Measurements from ENCODE around the gene AUTS2. TPM values are rescaled to one million over a fixed set of nuclear protein-coding genes. Genes with fewer than 3 reads are reported as not detected.

AUTS2 gene
- total and polyA plus RNA-seq, 2 of the 8 experiments (the other 6 are each of a cell fraction or from before 2014, with no cell fraction given), result 25.9 to 101 TPM

GRCh38 chr7:69619635-69620034, 21.4 kb downstream of the AUTS2 start:
- Histone ChIP-seq H3K4me2 (ENCODE audit: insufficient read depth in 1 of 2, low read depth in 2 of 2, low read length in 2 of 2) (no peak overlapping the region), H4K8ac (ENCODE audit: extremely low read depth, insufficient read depth, low read length) (no peak overlapping the region), H3K9ac (replicated peaks in 1 of 4; ENCODE audit: extremely low read depth in 1 of 4, low read depth in 3 of 4, low read length in 3 of 4) (no peak overlapping the region), H3K36me3 (ENCODE audit: control insufficient read depth in 2 of 4, insufficient read depth in 4 of 4, low read length in 3 of 4) (no peaks in the 10 kb centered on the region), H3K9me3 (ENCODE audit: insufficient read depth in 2 of 2, low read depth in 1 of 2, low read length in 1 of 2) (no peaks in the 10 kb centered on the region), H4K5ac (ENCODE audit: insufficient read length, low read depth, low read length) (no peak overlapping the region), H2BK5ac (ENCODE audit: low read depth, low read length) (no peak overlapping the region), H3K4ac (replicated peaks; ENCODE audit: insufficient read length, low read depth, low read length) (no peak overlapping the region), H2BK120ac (replicated peaks; ENCODE audit: low read depth, low read length) (no peak overlapping the region), H4K20me1 (replicated peaks in 1 of 2; ENCODE audit: control insufficient read depth in 1 of 2, insufficient read depth in 2 of 2, low read length in 2 of 2) (peaks cover 29 to 36% of the 10 kb centered on the region in 2 experiments), H3K23me2 (ENCODE audit: low read depth, low read length) (no peaks in the 10 kb centered on the region), H3K56ac (replicated peaks; ENCODE audit: insufficient read length, low read depth, low read length) (no peak overlapping the region), H3K14ac (ENCODE audit: insufficient read length) (no peak overlapping the region), H3K79me2 (ENCODE audit: control insufficient read depth in 1 of 2, insufficient read depth in 2 of 2, low read length in 2 of 2) (no peaks in the 10 kb centered on the region), H2BK15ac (ENCODE audit: low read length) (no peak overlapping the region), H2BK20ac (ENCODE audit: low read length) (no peak overlapping the region), H3K4me3 (ENCODE audit: extremely low read depth in 1 of 4, insufficient read depth in 2 of 4, low read depth in 3 of 4, low read length in 4 of 4) (no peak overlapping the region), H3K18ac (ENCODE audit: extremely low read depth, low read length) (no peak overlapping the region), H3K27ac (ENCODE audit: low read depth, low read length) (no peak overlapping the region), H4K91ac (replicated peaks; ENCODE audit: insufficient read length, low read length) (no peak overlapping the region), H3K79me1 (ENCODE audit: low read depth, low read length) (peaks cover 3% of the 10 kb centered on the region), H3K27me3 (replicated peaks in 1 of 4; ENCODE audit: control insufficient read depth in 3 of 4, extremely low read depth in 1 of 4, insufficient read depth in 3 of 4, low read length in 3 of 4) (peaks cover 77 to 100% (median 93%) of the 10 kb centered on the region in 4 experiments), H3K4me1 (replicated peaks in 1 of 4; ENCODE audit: control insufficient read depth in 3 of 4, insufficient read depth in 4 of 4, low read length in 3 of 4) (peaks cover 0 to 13% (median 6%) of the 10 kb centered on the region in 4 experiments; a peak in 5 of 7 replicates), H2AFZ (ENCODE audit: low read length) (no peak overlapping the region), H3K23ac (ENCODE audit: insufficient read length) (no peak overlapping the region), H2BK12ac (ENCODE audit: low read depth, low read length) (no peak overlapping the region), H2AK5ac (ENCODE audit: low read depth, low read length) (no peak overlapping the region)
- WGBS, 2 experiments (ENCODE audit: extremely low coverage in 1 of 2, insufficient coverage in 1 of 2, insufficient read length in 1 of 2, insufficient replicate concordance in 2 of 2, low coverage in 1 of 2, low lambda C conversion rate in 2 of 2, missing lambda C conversion rate in 1 of 2), result 66% methylated on average over 2 of the region's 2 CpGs; no CpG with 5 or more reads in 1 of the 2 experiments
- FAIRE-seq, result no peak
- no peak for DNase-seq (ENCODE audit: low read depth in 1 of 2, low spot score in 2 of 2)
- POLR2A ChIA-PET (ENCODE audit: partially characterized antibody), result no interaction called here
- CTCF ChIA-PET (ENCODE audit: partially characterized antibody), result interaction anchor here (1.1 kb wide), 1 partner anchor 12 kb away, joined by 3 read pairs; no protein-coding TSS in a partner anchor
- TF ChIP-seq BCL11A (IDR thresholded peaks at IDR 0.05; ENCODE audit: low read depth in 2 of 2, low read length in 2 of 2) (no peak), NRF1 (IDR thresholded peaks at IDR 0.05; ENCODE audit: low read depth, low read length) (no peak)
